SK-N-SH (cell line): Measurements from ENCODE around the gene ADORA3. TPM values are rescaled to one million over a fixed set of nuclear protein-coding genes. Genes with fewer than 3 reads are reported as not detected.

Experiments used
- CTCF ChIA-PET: fragments of 300-600, 350-600 bp; formaldehyde crosslinking; extraction: SDS; loops from one replicate; lab custom pipeline; 2021; lab: Yijun Ruan, JAX
- POLR2A ChIA-PET: fragments of 350-600 bp; sonication (Branson Sonifier 250); formaldehyde crosslinking; extraction: SDS; loops from one replicate; lab custom pipeline; 2020; ENCODE audit warnings: antibody characterized with exemption, inconsistent platforms; lab: Yijun Ruan, JAX
- DNase-seq: peaks from one replicate; pipeline ENCODE4 v3.0.0; 2012
- H2AFZ ChIP-seq: fragments of 200-600 bp; sonication (generic); 2 replicates; pipeline ENCODE4 v1.8.1; 2016; ENCODE audit warnings: antibody characterized with exemption, mild to moderate bottlenecking, low read depth
- H3F3A ChIP-seq: fragments of 200-600 bp; sonication (generic); replicated peaks from 2 replicates; pipeline ENCODE3; 2016; ENCODE audit warnings: antibody characterized with exemption, mild to moderate bottlenecking; ENCODE audit not compliant: insufficient read depth
- H3K27ac ChIP-seq, 2 experiments: fragments of 200-500 bp in 1 of 2; fragments of 200-600 bp in 1 of 2; sonication (Bioruptor generic) in 1 of 2; sonication (generic), shearing (Covaris generic) in 1 of 2; 2 replicates each; pipeline versions ENCODE4 v1.5.1 to v1.6.1; 2014 to 2016; ENCODE audit warnings: low read depth in 2 of 2, inconsistent platforms in 1 of 2, low read length in 1 of 2, mild to moderate bottlenecking in 1 of 2, mixed read lengths in 1 of 2
- H3K27me3 ChIP-seq: fragments of 200-600 bp; sonication (generic), shearing (Covaris generic); 2 replicates; pipeline ENCODE4 v1.6.1; 2016; ENCODE audit warnings: mixed run types; ENCODE audit not compliant: insufficient read depth
- H3K36me3 ChIP-seq, 2 experiments: fragments of 200-500 bp in 1 of 2; fragments of 200-600 bp in 1 of 2; sonication (Bioruptor generic) in 1 of 2; sonication (generic) in 1 of 2; replicated peaks in 1 of 2; 2 replicates each; pipeline versions ENCODE3 to v1.5.1; 2014 to 2016; ENCODE audit warnings: low read length in 1 of 2, mild to moderate bottlenecking in 1 of 2; ENCODE audit not compliant: insufficient read depth in 2 of 2, control insufficient read depth in 1 of 2
- H3K4me1 ChIP-seq, 2 experiments: fragments of 200-500 bp in 1 of 2; fragments of 200-600 bp in 1 of 2; sonication (Bioruptor generic) in 1 of 2; sonication (generic), shearing (Covaris generic) in 1 of 2; 2 replicates each; pipeline versions ENCODE4 v1.5.1 to v1.6.1; 2014 to 2016; ENCODE audit warnings: low read depth in 1 of 2, low read length in 1 of 2, mixed run types in 1 of 2; ENCODE audit not compliant: insufficient read depth in 2 of 2, control insufficient read depth in 1 of 2
- H3K4me2 ChIP-seq: fragments of 200-600 bp; sonication (generic), shearing (Covaris generic); 2 replicates; pipeline ENCODE4 v1.6.1; 2017; ENCODE audit warnings: mixed run types
- H3K4me3 ChIP-seq, 2 experiments: fragments of 200-500 bp in 1 of 2; fragments of 200-600 bp in 1 of 2; sonication (Bioruptor generic) in 1 of 2; sonication (generic), shearing (Covaris generic) in 1 of 2; 2 replicates each; pipeline versions ENCODE4 v1.5.1 to v1.8.1; 2014 to 2016; ENCODE audit warnings: low read depth in 2 of 2, inconsistent platforms in 1 of 2, low read length in 1 of 2, mild to moderate bottlenecking in 1 of 2, mixed read lengths in 1 of 2, moderate library complexity in 1 of 2
- H3K79me2 ChIP-seq: fragments of 200-600 bp; sonication (generic); 2 replicates; pipeline ENCODE4 v1.8.1; 2017; ENCODE audit warnings: mild to moderate bottlenecking; ENCODE audit not compliant: insufficient read depth
- H3K9ac ChIP-seq: fragments of 200-600 bp; sonication (generic); 2 replicates; pipeline ENCODE4 v1.6.1; 2017; ENCODE audit warnings: mixed run types
- H3K9me2 ChIP-seq: fragments of 200-600 bp; sonication (generic); 2 replicates; pipeline ENCODE4 v1.6.1; 2017; ENCODE audit warnings: mixed run types
- H3K9me3 ChIP-seq: fragments of 200-600 bp; sonication (generic); 2 replicates; pipeline ENCODE4 v1.6.1; 2017; ENCODE audit warnings: mixed run types, mild to moderate bottlenecking, moderate library complexity
- H4K20me1 ChIP-seq: fragments of 200-600 bp; sonication (generic); 2 replicates; pipeline ENCODE4 v1.6.1; 2017; ENCODE audit warnings: mild to moderate bottlenecking, mixed run types; ENCODE audit not compliant: insufficient read depth
- CHD2 ChIP-seq: fragments of 150-350 bp; IDR thresholded peaks from 2 replicates; pipeline ENCODE4 v1.6.1; 2018; ENCODE audit warnings: low read length; ENCODE audit not compliant: partially characterized antibody
- ELF1 ChIP-seq: IDR thresholded peaks from 2 replicates; pipeline ENCODE4 v1.4.0; 2012
- EP300 ChIP-seq, 2 experiments: IDR thresholded peaks; 2 replicates each; pipeline versions ENCODE4 v1.4.0 to v1.6.1; 2012; ENCODE audit warnings: borderline replicate concordance in 1 of 2, low read depth in 1 of 2, low read length in 1 of 2
- EZH2phosphoT487 ChIP-seq: fragments of 200-600 bp; sonication (generic); IDR thresholded peaks from 2 replicates; pipeline ENCODE4 v1.6.1; 2017; ENCODE audit warnings: low read depth, mixed run types, mild to moderate bottlenecking, antibody characterized with exemption, moderate library complexity, borderline replicate concordance
- FOSL2 ChIP-seq: IDR thresholded peaks from 2 replicates; pipeline ENCODE4 v1.4.0; 2012; ENCODE audit warnings: low read depth, mild to moderate bottlenecking, moderate library complexity, borderline replicate concordance
- FOXJ3 ChIP-seq: sonication (generic); formaldehyde crosslinking; IDR thresholded peaks from 2 replicates; pipeline ENCODE4 v1.5.1; 2020; ENCODE audit warnings: mild to moderate bottlenecking, missing genetic modification reagents
- FOXM1 ChIP-seq: IDR thresholded peaks from 2 replicates; pipeline ENCODE4 v1.4.0; 2012; ENCODE audit warnings: low read depth, mild to moderate bottlenecking
- GABPA ChIP-seq: IDR thresholded peaks from 2 replicates; pipeline ENCODE4 v1.4.0; 2012; ENCODE audit warnings: low read depth, mild to moderate bottlenecking
- MXI1 ChIP-seq: IDR thresholded peaks from 2 replicates; pipeline ENCODE4 v1.6.1; 2012; ENCODE audit warnings: mild to moderate bottlenecking, low read depth, low read length, improper control_type of control experiment
- NFIC ChIP-seq: IDR thresholded peaks from 2 replicates; pipeline ENCODE4 v1.4.0; 2012; ENCODE audit warnings: borderline replicate concordance
- NRF1 ChIP-seq: IDR thresholded peaks from 2 replicates; pipeline ENCODE4 v1.6.1; 2012; ENCODE audit warnings: low read depth, mild to moderate bottlenecking, low read length
- POLR2AphosphoS5 ChIP-seq: IDR thresholded peaks from 2 replicates; pipeline ENCODE4 v1.6.1; 2012; ENCODE audit warnings: low read depth, low read length
- RAD21 ChIP-seq: IDR thresholded peaks from 2 replicates; pipeline ENCODE4 v1.6.1; 2012; ENCODE audit warnings: mild to moderate bottlenecking, low read length
- RFX5 ChIP-seq: IDR thresholded peaks from 2 replicates; pipeline ENCODE4 v1.6.1; 2012; ENCODE audit warnings: mild to moderate bottlenecking, improper control_type of control experiment, low read length
- RXRA ChIP-seq: IDR thresholded peaks from 2 replicates; pipeline ENCODE4 v1.4.0; 2012; ENCODE audit warnings: low read depth, mild to moderate bottlenecking, borderline replicate concordance
- SMC3 ChIP-seq: IDR thresholded peaks from 2 replicates; pipeline ENCODE4 v1.6.1; 2012; ENCODE audit warnings: low read depth, low read length, improper control_type of control experiment
- TAF1 ChIP-seq: IDR thresholded peaks from 2 replicates; pipeline ENCODE4 v1.6.1; 2012; ENCODE audit warnings: low read depth, mild to moderate bottlenecking, low read length, moderate library complexity, borderline replicate concordance
- polyA plus RNA-seq, 3 experiments: library from polyadenylated mRNA; depleted of rRNA; stranded (reverse); fragments of >200 nt; gene quantifications; 2 replicates each; pipeline ENCODE4 v1.2.3, GENCODE V29; 2012
- TF ChIP-seq, protein P1 (sequence below): IDR thresholded peaks from 2 replicates; pipeline ENCODE4; 2012
- TF ChIP-seq, protein P2 (sequence below): IDR thresholded peaks from 2 replicates; pipeline ENCODE4 v1.4.0; 2012; ENCODE audit warnings: low read depth, borderline replicate concordance
- TF ChIP-seq, protein P3 (sequence below): IDR thresholded peaks from 2 replicates; pipeline ENCODE4 v1.6.1; 2012; ENCODE audit warnings: mild to moderate bottlenecking, low read depth, low read length, moderate library complexity

ADORA3 gene
- polyA plus RNA-seq, 1 of the 3 experiments (the other 2 are of a cell fraction): not detected

DNA sequence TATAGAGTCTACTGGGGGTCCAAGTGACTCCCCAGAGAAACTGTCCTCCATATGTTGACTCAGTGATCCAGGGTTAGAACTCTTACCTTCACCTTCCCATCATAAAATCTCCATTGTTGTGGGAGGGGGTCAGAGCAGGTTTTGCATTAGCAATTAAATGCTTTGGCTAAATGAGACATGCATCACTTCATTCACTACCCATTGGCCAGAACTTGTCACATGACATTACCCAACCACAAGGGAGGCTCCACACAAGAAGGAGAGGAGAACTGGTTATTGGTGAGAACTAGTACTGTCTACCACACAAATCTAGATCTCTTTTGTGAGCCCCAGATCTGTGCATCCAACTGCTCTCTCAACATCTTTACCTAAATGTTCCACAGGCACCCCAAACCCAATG is 33.9 kb downstream of the ADORA3 start:
- H3K36me3 ChIP-seq: peaks cover 13% of the 10 kb centered on the region in 2 experiments
- no peak for DNase-seq
- H3K4me2 ChIP-seq: no peak overlapping the region
- POLR2A ChIA-PET: no interaction called here
- H3K9me3 ChIP-seq: no peaks in the 10 kb centered on the region
- no peaks in the 10 kb centered on the region for H4K20me1 ChIP-seq
- H3K9me2 ChIP-seq: no peaks in the 10 kb centered on the region
- CTCF ChIA-PET: interaction anchor here (0.5 kb wide), 1 partner anchor 286 kb away, joined by 4 read pairs; the partner anchor contains the start of gene DDX20
- H3K4me3 ChIP-seq: no peak overlapping the region
- H3F3A ChIP-seq: no peaks in the 10 kb centered on the region
- no peaks in the 10 kb centered on the region for H3K79me2 ChIP-seq
- no peak overlapping the region for H2AFZ ChIP-seq
- no peak for TF ChIP-seq SMC3
- TF ChIP-seq EP300 (IDR thresholded peaks at IDR 0.05; ENCODE audit: borderline replicate concordance in 1 of 2, low read depth in 1 of 2, low read length in 1 of 2): no peak
- no peak for TF ChIP-seq NFIC
- no peak for TF ChIP-seq MXI1
- TF ChIP-seq EZH2phosphoT487: no peak
- TF ChIP-seq TAF1: no peak
- TF ChIP-seq RAD21: no peak
- no peak for TF ChIP-seq POLR2AphosphoS5
- TF ChIP-seq RXRA: no peak
- TF ChIP-seq GABPA: no peak
- TF ChIP-seq CHD2: no peak
- TF ChIP-seq FOSL2: no peak
- TF ChIP-seq ELF1: no peak
- no peak for TF ChIP-seq RFX5
- no peak for TF ChIP-seq FOXJ3
- no peak for TF ChIP-seq NRF1
- TF ChIP-seq FOXM1: no peak
- TF ChIP-seq, protein P1, sequence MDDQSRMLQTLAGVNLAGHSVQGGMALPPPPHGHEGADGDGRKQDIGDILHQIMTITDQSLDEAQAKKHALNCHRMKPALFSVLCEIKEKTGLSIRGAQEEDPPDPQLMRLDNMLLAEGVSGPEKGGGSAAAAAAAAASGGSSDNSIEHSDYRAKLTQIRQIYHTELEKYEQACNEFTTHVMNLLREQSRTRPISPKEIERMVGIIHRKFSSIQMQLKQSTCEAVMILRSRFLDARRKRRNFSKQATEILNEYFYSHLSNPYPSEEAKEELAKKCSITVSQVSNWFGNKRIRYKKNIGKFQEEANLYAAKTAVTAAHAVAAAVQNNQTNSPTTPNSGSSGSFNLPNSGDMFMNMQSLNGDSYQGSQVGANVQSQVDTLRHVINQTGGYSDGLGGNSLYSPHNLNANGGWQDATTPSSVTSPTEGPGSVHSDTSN: no peak
- TF ChIP-seq, protein P2, sequence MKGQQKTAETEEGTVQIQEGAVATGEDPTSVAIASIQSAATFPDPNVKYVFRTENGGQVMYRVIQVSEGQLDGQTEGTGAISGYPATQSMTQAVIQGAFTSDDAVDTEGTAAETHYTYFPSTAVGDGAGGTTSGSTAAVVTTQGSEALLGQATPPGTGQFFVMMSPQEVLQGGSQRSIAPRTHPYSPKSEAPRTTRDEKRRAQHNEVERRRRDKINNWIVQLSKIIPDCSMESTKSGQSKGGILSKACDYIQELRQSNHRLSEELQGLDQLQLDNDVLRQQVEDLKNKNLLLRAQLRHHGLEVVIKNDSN: no peak
- H3K27ac ChIP-seq: no peak overlapping the region
- H3K4me1 ChIP-seq: no peaks in the 10 kb centered on the region
- H3K9ac ChIP-seq: no peak overlapping the region
- no peaks in the 10 kb centered on the region for H3K27me3 ChIP-seq

DNA sequence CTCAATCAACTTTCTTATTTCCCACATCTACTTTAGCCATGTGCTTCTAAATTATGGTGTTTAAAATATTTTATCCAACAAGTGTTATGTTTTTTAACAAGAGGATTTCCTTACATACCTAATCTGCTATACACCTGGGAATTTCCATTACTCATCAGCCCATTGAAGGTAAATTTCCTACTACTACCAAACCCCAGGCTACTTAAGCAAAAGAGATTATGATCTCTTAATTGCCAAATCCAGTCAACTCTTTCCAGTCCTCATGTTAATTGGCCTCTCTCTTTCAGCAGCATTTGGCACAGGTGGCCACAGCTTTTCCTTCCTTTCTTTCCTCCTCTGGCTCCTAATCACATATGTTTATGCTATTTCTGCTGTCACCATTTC is 34.7 kb downstream of the ADORA3 start:
- TF ChIP-seq, protein P3, sequence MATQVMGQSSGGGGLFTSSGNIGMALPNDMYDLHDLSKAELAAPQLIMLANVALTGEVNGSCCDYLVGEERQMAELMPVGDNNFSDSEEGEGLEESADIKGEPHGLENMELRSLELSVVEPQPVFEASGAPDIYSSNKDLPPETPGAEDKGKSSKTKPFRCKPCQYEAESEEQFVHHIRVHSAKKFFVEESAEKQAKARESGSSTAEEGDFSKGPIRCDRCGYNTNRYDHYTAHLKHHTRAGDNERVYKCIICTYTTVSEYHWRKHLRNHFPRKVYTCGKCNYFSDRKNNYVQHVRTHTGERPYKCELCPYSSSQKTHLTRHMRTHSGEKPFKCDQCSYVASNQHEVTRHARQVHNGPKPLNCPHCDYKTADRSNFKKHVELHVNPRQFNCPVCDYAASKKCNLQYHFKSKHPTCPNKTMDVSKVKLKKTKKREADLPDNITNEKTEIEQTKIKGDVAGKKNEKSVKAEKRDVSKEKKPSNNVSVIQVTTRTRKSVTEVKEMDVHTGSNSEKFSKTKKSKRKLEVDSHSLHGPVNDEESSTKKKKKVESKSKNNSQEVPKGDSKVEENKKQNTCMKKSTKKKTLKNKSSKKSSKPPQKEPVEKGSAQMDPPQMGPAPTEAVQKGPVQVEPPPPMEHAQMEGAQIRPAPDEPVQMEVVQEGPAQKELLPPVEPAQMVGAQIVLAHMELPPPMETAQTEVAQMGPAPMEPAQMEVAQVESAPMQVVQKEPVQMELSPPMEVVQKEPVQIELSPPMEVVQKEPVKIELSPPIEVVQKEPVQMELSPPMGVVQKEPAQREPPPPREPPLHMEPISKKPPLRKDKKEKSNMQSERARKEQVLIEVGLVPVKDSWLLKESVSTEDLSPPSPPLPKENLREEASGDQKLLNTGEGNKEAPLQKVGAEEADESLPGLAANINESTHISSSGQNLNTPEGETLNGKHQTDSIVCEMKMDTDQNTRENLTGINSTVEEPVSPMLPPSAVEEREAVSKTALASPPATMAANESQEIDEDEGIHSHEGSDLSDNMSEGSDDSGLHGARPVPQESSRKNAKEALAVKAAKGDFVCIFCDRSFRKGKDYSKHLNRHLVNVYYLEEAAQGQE: no peak
- TF ChIP-seq, all 33 proteins: peak for 0
- POLR2A ChIA-PET: no interaction called here
- H3K27ac ChIP-seq: no peak overlapping the region
- no peaks in the 10 kb centered on the region for H3K9me3 ChIP-seq
- H3K79me2 ChIP-seq: no peaks in the 10 kb centered on the region
- H3K36me3 ChIP-seq: peaks cover 13% of the 10 kb centered on the region in 2 experiments
- no peaks in the 10 kb centered on the region for H4K20me1 ChIP-seq
- no peak for DNase-seq
- no peaks in the 10 kb centered on the region for H3F3A ChIP-seq
- CTCF ChIA-PET: interaction anchor here (0.5 to 1.6 kb wide), 2 partner anchors 40 to 287 kb away, joined by 4 to 6 read pairs; partner anchors contain the start of gene DDX20
- no peaks in the 10 kb centered on the region for H3K27me3 ChIP-seq
- H2AFZ ChIP-seq: no peak overlapping the region
- H3K4me2 ChIP-seq: no peak overlapping the region
- H3K4me1 ChIP-seq: no peaks in the 10 kb centered on the region
- no peak overlapping the region for H3K4me3 ChIP-seq
- no peak overlapping the region for H3K9ac ChIP-seq
- H3K9me2 ChIP-seq: no peaks in the 10 kb centered on the region
